ENCODE results near the gene LMO7.

LMO7 gene

GRCh38 chr13:75908141-75908540 is 272.0 kb downstream of the LMO7 start:
- Histone ChIP-seq H3K4me3 (ENCODE audit: insufficient read depth, low read depth, low read length) (no peak overlapping the region), H3K27me3 (ENCODE audit: control insufficient read depth, insufficient read depth, low read length, poor library complexity, severe bottlenecking) (no peaks in the 10 kb centered on the region), H3K36me3 (ENCODE audit: control insufficient read depth, insufficient read depth, low read length) (no peaks in the 10 kb centered on the region), H3K4me1 (ENCODE audit: control insufficient read depth, insufficient read depth, low read length) (peaks cover 5% of the 10 kb centered on the region), H3K27ac (ENCODE audit: insufficient read depth, low read depth, low read length, poor library complexity, severe bottlenecking) (no peak overlapping the region), H3K9me3 (ENCODE audit: control insufficient read depth, low read length) (no peaks in the 10 kb centered on the region)
- 94 to 98% methylated on average over 3 to 4 of the region's 4 CpGs for WGBS, 2 experiments
